Body of pancreas (tissue), 4 donors: ENCODE data around the gene LNX1. TPM values are rescaled to one million over a fixed set of nuclear protein-coding genes. Genes with fewer than 3 reads are reported as not detected.

Source experiments
- ATAC-seq: fragments of 150-250 bp; one replicate; pipeline ENCODE4 v1.9.1; 2016
- DNase-seq, 4 donors: peaks; one replicate each; pipeline ENCODE4 v3.0.0-alpha.2; 2019
- H3K27ac ChIP-seq, 4 donors: fragments of 200-600 bp; sonication (generic); 1 replicate in 3 of 4; 2 replicates in 1 of 4; pipeline versions ENCODE4 v1.5.1 to v1.6.1; 2016 to 2019; ENCODE audit warnings: mild to moderate bottlenecking in 1 of 4, mixed read lengths in 1 of 4, moderate library complexity in 1 of 4
- H3K27me3 ChIP-seq, 2 donors: fragments of 200-600 bp; sonication (generic); one replicate each; pipeline ENCODE4 v1.6.0; 2016; ENCODE audit warnings: mild to moderate bottlenecking in 1 of 2
- H3K36me3 ChIP-seq, 2 donors: fragments of 200-600 bp; sonication (generic); replicated peaks in 1 of 2; 2 replicates each; pipeline ENCODE4 v1.5.1; 2016; ENCODE audit warnings: low read depth in 2 of 2; ENCODE audit not compliant: insufficient read depth in 1 of 2
- H3K4me1 ChIP-seq: fragments of 200-600 bp; sonication (generic); one replicate; pipeline ENCODE4 v1.6.0; 2016
- H3K4me3 ChIP-seq, 2 donors: fragments of 200-600 bp; sonication (generic); 1 replicate in 1 of 2; 2 replicates in 1 of 2; pipeline ENCODE4 v1.5.1; 2016 to 2019
- H3K9me3 ChIP-seq, 3 donors: fragments of 200-600 bp; sonication (generic); 1 replicate in 2 of 3; 2 replicates in 1 of 3; pipeline ENCODE4 v1.5.1; 2016
- CTCF ChIP-seq, 7 experiments: fragments of 450-650 bp in 4 of 7; fragments of 200-600 bp in 3 of 7; sonication (generic) in 3 of 7; IDR thresholded peaks; one replicate each; pipeline ENCODE4 v1.5.1; 2016 to 2019; ENCODE audit warnings: antibody characterized with exemption in 7 of 7
- POLR2A ChIP-seq, 3 donors: fragments of 450-650 bp; IDR thresholded peaks; one replicate each; pipeline ENCODE4 v1.6.1; 2016; ENCODE audit warnings: antibody characterized with exemption in 3 of 3, mild to moderate bottlenecking in 2 of 3
- WGBS, 2 donors: methylation state at CpG; one replicate each; pipeline ENCODE4 v1.1.5; 2017; 5-methylcytosine and 5-hydroxymethylcytosine counted together
- intact Hi-C: fragments of 100-400 bp; cut with DNase I; formaldehyde crosslinking; loops from one replicate; pipeline ENCODE4 v1.15.1; 2023
- total RNA-seq, 2 donors: library from RNA; depleted of rRNA; stranded (reverse); fragments of >200 nt; gene quantifications; one replicate each; pipeline ENCODE4 v1.1.0, GENCODE V29; 2016

LNX1 gene
- total RNA-seq, 2 donors from 2014 or later = 15.2 to 17.1 TPM

DNA sequence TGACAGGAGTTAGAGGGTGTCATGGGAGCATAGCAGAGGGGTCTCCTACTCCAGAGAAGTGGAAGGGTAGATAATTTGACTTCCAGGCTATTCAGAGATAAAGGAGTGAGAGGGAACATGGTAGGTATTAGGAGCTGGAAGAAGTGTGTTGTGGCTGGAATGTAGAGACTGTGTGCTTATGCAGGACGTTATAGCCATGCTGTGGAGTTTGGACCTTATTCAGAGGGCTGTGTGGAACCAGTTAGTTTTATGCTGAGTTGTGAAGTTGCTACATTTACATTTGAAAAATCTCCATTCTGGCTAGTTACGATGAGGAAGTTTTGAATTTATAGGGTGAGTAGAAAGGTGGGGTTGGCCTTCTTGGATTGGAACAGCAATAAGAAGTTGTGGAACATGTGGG, 146.3 kb downstream of the LNX1 start:
- DNase-seq = no peak
- intact Hi-C loops = no loop called here
- TF ChIP-seq POLR2A (IDR thresholded peaks at IDR 0.05) (no peak), CTCF (IDR thresholded peaks at IDR 0.05) (no peak)
- 92 to 95% methylated on average over 2 of the region's 2 CpGs for WGBS, 2 donors
- H3K27me3 ChIP-seq = no peaks in the 10 kb centered on the region
- no peak for ATAC-seq
- H3K27ac ChIP-seq = no peak overlapping the region
- H3K4me1 ChIP-seq = peaks cover 10% of the 10 kb centered on the region
- peaks cover 0 to 5% of the 10 kb centered on the region in 2 donors for H3K36me3 ChIP-seq
- no peak overlapping the region for H3K4me3 ChIP-seq
- no peaks in the 10 kb centered on the region for H3K9me3 ChIP-seq

DNA sequence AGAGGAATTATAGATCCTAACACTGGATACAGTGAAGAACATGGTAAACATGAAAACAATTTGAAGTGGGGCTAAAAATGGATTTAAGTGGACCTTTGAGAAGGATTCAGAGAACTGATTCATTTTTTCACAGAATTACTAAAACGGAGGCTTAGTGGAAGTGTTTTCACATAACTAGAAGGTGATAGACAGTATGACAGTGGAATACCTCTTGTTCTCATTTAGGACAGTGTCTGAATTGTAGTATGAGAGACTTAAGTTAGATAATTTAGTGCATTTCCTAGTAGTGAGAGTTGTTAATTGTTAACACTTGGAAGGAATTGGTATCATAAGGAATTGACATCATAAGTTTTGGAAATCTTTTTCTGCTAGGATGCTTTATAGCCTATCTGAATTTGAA, 149.7 kb downstream of the LNX1 start:
- H3K27ac ChIP-seq = no peak overlapping the region
- 89 to 93% methylated on average over 1 of the region's 1 CpG for WGBS, 2 donors
- H3K9me3 ChIP-seq = no peaks in the 10 kb centered on the region
- no peaks in the 10 kb centered on the region for H3K4me1 ChIP-seq
- ATAC-seq = no peak
- TF ChIP-seq CTCF (IDR thresholded peaks at IDR 0.05) (no peak), POLR2A (IDR thresholded peaks at IDR 0.05) (no peak)
- no peak overlapping the region for H3K4me3 ChIP-seq
- intact Hi-C loops = no loop called here
- H3K27me3 ChIP-seq = no peaks in the 10 kb centered on the region
- no peak for DNase-seq
- peaks cover 0 to 5% of the 10 kb centered on the region in 2 donors for H3K36me3 ChIP-seq

DNA sequence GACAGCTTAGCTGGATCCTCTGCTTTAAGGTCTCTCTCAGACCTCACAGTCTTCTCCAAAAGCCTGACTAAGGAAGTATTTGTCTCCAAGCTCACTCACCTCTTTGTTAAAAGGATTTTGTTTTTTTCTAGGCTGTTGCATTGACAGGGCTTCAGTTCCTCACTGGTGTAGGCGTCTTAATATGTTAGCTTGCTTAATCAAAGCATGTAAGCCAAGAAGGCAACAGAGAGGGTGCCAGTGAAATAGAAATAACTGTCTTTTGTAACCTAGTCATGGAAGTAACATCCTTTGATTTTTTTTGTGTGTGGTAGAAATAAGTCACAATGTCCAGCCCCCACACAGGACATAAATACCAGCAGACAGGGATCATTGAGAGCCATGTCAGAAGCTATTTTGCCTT, 155.0 kb downstream of the LNX1 start:
- Histone ChIP-seq H3K27me3 (no peaks in the 10 kb centered on the region), H3K4me1 (no peaks in the 10 kb centered on the region), H3K27ac (no peak overlapping the region), H3K36me3 (no peaks in the 10 kb centered on the region), H3K9me3 (no peaks in the 10 kb centered on the region), H3K4me3 (no peak overlapping the region)
- 89 to 100% methylated on average over 1 of the region's 1 CpG for WGBS, 2 donors
- DNase-seq (no peak), ATAC-seq (no peak)
- intact Hi-C loops = no loop called here
- no peak for TF ChIP-seq POLR2A (IDR thresholded peaks at IDR 0.05)
- TF ChIP-seq CTCF (IDR thresholded peaks at IDR 0.05) = no peak

- Histone ChIP-seq H3K27me3 (no peaks in the 10 kb centered on the region), H3K36me3 (peaks cover 0 to 6% of the 10 kb centered on the region in 2 donors), H3K9me3 (no peaks in the 10 kb centered on the region), H3K4me1 (no peaks in the 10 kb centered on the region), H3K27ac (no peak overlapping the region), H3K4me3 (no peak overlapping the region)
- no peak for TF ChIP-seq POLR2A (IDR thresholded peaks at IDR 0.05)
- no peak for TF ChIP-seq CTCF (IDR thresholded peaks at IDR 0.05)
- WGBS, 2 donors = 92 to 93% methylated on average over 4 of the region's 4 CpGs
- ATAC-seq (no peak), DNase-seq (no peak)
- intact Hi-C loops = no loop called here
These were observed 158.5 kb downstream of the LNX1 start for GRCh38 chr4:53432528-53433424.

DNA sequence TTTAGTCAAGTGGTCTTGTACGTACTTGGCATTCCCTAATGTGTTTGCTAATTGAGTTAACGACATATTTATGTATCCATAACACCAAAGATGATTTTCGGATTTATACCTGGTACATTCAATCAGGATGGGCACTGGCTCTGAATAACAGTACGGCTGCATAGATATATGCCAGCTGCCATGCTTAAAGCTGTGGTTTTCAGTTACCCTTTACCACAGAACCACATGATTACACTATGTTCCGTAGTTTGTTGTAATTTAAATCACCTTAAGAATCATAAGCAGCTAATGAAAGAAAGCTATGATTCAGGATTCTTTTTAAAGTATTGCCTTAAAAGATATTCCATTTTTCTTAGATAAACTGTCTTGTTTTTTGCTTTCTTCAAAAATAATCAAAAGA, 160.2 kb downstream of the LNX1 start:
- 90 to 93% methylated on average over 5 of the region's 5 CpGs for WGBS, 2 donors
- no peak overlapping the region for H3K4me3 ChIP-seq
- ATAC-seq (no peak), DNase-seq (no peak)
- H3K4me1 ChIP-seq = no peaks in the 10 kb centered on the region
- peaks cover 0 to 6% of the 10 kb centered on the region in 2 donors for H3K36me3 ChIP-seq
- intact Hi-C loops = no loop called here
- no peak overlapping the region for H3K27ac ChIP-seq
- H3K27me3 ChIP-seq = no peaks in the 10 kb centered on the region
- H3K9me3 ChIP-seq = no peaks in the 10 kb centered on the region
- no peak for TF ChIP-seq POLR2A (IDR thresholded peaks at IDR 0.05)
